ENCODE measurements around the gene TMPRSS11F.
A peak's percentile ranks its signal among the peaks of the same experiment; 100 is the strongest.
"Not testable (repeated sequence)": the region's sequence is repeated elsewhere in the genome, so short reads cannot be mapped to it uniquely, and the experiment has no call there.

Gene TMPRSS11F

GRCh38 chr4:68129793-68130192 is at the start of gene TMPRSS11F:
Gene TMPRSS11F, minus strand, starts transcription at chr4:68129869. Its CDS starts 49 bp downstream, at chr4:68129820.
- no peak for TF ChIP-seq ZFX (IDR thresholded peaks at IDR 0.05)
- TF ChIP-seq CTCF (conservative IDR thresholded peaks at IDR 0.05) = no peak
- no peak within 1 kb of the TSS for H3K27ac ChIP-seq

GRCh38 chr4:68176904-68177303 is 47.2 kb upstream of the TMPRSS11F start:
- no peak for TF ChIP-seq ZFX (IDR thresholded peaks at IDR 0.05)
- no peak for TF ChIP-seq CTCF (conservative IDR thresholded peaks at IDR 0.05)
- no peak overlapping the region for H3K27ac ChIP-seq

- TF ChIP-seq ZFX (IDR thresholded peaks at IDR 0.05) (no peak), CTCF (conservative IDR thresholded peaks at IDR 0.05) (no peak)
- no peak overlapping the region for H3K27ac ChIP-seq
Observed at GRCh38 chr4:68176500-68176899, 46.8 kb upstream of the TMPRSS11F start.

- H3K27ac ChIP-seq = no peak overlapping the region
- TF ChIP-seq ZFX (IDR thresholded peaks at IDR 0.05) = no peak
- peak; percentile 80 for TF ChIP-seq CTCF (conservative IDR thresholded peaks at IDR 0.05)
Observed at GRCh38 chr4:68175562-68176155, 46.0 kb upstream of the TMPRSS11F start.

- H3K27ac ChIP-seq = not testable (repeated sequence)
Observed at GRCh38 chr4:68174389-68174788, 44.7 kb upstream of the TMPRSS11F start.

GRCh38 chr4:68172147-68172546 is 42.5 kb upstream of the TMPRSS11F start:
- H3K27ac ChIP-seq = not testable (repeated sequence)

- no peak overlapping the region for H3K27ac ChIP-seq
- no peak for TF ChIP-seq CTCF (conservative IDR thresholded peaks at IDR 0.05)
- no peak for TF ChIP-seq ZFX (IDR thresholded peaks at IDR 0.05)
Observed at GRCh38 chr4:68167706-68168105, 38.0 kb upstream of the TMPRSS11F start.

GRCh38 chr4:68167166-68167565 is 37.5 kb upstream of the TMPRSS11F start:
- no peak overlapping the region for H3K27ac ChIP-seq
- TF ChIP-seq ZFX (IDR thresholded peaks at IDR 0.05) (no peak), CTCF (conservative IDR thresholded peaks at IDR 0.05) (no peak)

Measured in C4-2B (cell line).